Left kidney (tissue), 2 donors: Measurements from ENCODE around the gene CDR2. TPM values are rescaled to one million over a fixed set of nuclear protein-coding genes. Genes with fewer than 3 reads are reported as not detected.
A peak's percentile ranks its signal among the peaks of the same experiment; 100 is the strongest.
"Not testable (repeated sequence)": the region's sequence is repeated elsewhere in the genome, so short reads cannot be mapped to it uniquely, and the experiment has no call there.

Experiments used
- DNase-seq: peaks from one replicate; pipeline ENCODE4 v3.0.0-alpha.2; 2013
- polyA plus RNA-seq: library from polyadenylated mRNA; unstranded; fragments of 120-200 nt; gene quantifications from one replicate; pipeline ENCODE4 v1.2.1, GENCODE V29; 2013; ENCODE audit not compliant: insufficient read length

Gene CDR2
- polyA plus RNA-seq, 1 donor: 33.5 TPM

DNA sequence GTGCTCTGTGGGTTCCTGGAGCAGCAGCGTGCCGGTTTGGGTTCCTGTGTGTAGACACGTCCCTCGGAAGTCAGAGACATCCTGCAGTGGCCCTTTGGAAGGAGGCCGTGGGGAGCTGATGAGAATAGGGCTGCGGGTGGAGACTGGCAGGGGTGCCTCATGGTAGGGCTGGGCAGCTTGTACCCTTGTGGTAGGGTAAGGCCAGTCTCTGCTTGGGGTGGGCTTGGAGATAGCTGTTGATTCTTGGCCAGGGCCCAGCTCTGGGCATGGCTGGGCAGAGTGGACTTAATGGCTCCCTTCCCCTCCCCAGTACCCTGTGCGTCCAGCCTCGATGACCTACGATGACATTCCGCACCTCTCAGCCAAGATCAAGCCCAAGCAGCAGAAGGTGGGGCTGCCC, 66.6 kb downstream of the CDR2 start:
- no peak for DNase-seq

DNA sequence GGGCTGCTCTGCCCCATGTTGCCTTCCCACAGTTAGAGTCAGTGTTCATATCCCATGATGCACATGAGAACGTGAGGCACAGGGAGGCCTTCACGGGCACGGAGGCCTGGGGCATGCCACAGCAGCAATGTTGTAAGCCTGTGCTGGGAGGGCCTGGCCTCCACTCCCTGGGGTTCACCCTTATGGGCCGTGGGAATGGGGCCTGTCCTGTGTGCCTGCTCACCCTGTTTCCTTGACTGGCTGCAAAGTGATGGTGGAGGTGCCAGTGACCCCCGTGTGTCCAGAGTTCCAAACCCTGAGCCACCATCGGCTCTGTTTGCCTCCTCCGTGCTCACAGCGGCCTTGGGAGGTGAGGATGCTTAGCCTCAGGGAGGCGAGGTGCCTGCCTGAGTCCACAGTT, 67.6 kb downstream of the CDR2 start:
- DNase-seq: no peak

DNA sequence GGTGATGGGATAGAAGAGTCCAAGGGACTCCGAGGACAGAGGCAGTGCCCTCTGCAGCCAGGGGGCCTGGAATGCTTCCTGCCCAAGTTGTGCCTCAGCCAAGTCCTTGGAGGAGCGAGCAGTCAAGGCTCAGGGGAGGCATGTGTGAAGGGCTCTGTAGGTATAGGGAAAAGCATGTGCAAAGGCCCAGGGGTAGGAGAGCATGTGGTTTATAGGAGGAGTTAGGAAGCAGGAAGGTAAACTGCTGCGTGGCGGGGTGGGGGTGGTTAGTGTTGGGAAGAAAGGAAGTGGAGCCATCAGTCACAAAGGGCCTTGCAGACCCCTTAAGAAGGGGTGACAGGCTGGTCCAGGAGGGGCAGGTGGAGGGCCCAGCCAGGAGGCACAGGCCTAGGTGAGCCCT, 70.0 kb downstream of the CDR2 start:
- no peak for DNase-seq

DNA sequence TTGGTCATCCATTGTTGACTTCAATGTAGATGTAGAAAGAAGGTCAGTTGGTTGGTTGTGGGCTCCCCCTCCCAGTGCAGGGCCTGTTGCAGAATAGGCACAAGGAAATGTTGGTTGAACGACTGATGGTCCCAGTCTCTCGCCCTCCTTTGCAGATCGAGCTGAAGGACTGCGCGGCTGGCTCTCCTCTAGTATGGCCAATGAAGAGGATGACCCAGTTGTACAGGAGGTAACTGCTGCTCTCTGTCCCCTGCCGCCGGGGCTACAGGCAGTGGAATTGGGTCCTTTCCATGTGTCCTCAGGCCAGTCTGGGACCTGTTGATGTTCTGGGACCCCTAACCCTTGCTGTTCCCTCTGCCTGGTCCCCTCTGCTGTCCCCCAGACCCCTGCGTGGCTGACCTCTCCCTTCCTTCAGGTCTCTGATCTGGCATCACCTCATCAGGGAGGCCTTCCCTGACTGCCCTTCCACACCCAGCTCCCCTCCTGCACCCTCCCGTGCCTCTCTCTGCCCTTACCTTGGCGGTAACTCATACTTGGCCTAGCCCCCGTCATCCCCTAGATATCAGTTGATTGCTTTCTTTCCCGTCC, 71.5 kb downstream of the CDR2 start:
- DNase-seq: no peak

DNA sequence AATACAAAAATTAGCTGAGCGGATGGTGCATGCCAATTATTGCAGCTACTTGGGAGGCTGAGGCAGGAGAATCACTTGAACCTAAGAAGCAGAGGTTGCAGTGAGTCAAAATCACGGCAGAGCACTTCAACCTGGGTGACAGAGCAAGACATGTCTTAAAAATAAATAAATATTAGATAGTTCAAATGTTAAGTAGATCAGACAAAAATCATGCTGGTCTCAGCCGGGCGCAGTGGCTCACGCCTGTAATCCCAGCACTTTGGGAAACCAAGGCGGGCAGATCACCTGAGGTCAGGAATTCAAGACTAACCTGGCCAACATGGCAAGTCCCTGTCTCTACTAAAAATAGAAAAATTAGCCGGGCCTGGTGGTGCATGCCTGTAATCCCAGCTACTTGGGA, 73.0 kb downstream of the CDR2 start:
- DNase-seq: not testable (repeated sequence)

DNA sequence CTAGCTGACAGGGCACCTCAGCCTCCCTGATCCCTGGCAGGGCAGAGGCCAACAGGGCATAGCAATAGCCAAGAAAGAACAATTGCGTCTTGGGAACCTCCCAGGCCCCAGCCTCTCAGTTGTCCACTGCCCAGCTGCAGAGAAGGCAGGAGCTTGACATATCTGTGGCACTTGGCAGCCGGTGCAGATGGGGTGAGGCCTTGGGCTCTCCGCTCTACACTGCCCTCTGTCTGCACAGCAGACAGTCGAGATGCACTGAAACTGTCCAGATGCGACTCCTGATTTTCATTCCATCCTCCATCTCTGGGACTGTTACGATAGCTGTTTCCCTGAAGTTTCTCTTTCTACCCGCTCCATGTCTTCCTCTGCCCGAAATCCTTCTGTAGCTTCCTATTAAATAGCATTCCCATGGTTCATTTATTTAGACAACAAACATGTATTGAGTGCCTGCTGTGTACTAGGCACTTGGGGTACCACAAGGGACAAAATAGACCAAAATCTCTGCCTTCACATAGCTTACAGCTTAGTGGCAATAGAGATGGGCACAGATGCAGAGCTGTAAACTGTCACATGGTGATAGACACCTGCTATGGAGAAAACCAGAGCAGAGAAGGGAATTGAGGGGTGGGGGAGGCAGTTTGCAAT, 73.9 kb downstream of the CDR2 start:
- no peak for DNase-seq

DNA sequence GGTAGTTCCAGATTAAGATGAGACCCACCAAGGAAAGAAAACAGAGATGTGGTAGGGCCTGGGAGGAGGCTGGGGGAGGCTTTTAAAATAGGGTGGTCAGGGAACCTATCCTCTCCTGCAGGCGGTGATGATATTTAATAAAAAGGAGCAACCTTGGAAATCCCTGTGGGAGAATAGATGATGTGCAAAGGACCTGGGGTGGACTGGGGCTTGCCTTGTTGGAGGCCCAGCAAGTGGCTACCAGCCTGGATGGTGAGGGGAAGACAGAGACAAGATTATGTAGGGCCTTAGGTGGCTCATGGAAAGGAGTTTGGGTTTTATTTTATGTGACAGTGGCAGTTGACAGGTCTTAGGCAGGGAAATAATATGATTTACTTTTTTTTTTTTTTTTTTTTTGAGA, 75.4 kb downstream of the CDR2 start:
- DNase-seq: no peak

DNA sequence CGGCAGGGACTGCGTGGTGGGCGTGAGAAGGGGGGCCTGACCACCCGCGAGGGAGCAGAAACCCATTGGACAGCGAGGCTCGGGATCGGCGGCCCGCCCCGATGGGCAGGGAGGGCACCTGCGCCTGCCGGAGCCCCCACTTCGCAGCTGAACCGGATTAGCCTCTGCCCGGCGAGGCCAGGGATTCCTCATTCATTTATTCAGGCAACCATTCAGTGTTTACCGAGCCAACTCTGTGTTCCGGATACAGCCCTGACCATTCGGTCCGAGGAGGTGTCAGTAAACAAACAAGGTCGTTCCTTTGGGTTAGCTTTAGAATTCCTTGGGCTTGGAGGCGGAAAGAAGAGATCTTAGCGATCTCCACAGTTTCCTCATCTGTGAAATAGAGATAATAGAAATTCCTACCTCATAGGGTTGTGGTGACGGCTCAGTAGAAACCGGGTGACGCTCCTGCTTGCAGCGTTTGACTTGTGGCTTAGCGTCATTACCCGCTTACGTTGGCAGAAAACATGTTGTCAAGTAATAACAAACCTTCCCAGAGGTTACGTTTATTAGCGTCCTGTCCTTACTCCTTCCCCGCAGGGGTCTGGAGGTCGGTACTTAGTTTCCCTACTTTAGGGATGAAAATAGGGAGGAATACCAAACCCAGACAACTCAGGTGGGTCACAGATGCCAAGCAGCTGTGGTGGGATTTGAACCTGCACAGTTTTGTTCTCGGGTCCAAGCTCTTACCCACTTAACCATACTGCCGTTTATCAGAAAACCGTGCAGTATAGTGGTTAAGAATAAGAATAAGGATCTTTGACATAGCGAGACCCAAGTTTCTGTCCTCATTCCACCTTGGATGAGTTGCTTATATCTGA, 76.3 kb downstream of the CDR2 start:
- peak; percentile 87 for DNase-seq

DNA sequence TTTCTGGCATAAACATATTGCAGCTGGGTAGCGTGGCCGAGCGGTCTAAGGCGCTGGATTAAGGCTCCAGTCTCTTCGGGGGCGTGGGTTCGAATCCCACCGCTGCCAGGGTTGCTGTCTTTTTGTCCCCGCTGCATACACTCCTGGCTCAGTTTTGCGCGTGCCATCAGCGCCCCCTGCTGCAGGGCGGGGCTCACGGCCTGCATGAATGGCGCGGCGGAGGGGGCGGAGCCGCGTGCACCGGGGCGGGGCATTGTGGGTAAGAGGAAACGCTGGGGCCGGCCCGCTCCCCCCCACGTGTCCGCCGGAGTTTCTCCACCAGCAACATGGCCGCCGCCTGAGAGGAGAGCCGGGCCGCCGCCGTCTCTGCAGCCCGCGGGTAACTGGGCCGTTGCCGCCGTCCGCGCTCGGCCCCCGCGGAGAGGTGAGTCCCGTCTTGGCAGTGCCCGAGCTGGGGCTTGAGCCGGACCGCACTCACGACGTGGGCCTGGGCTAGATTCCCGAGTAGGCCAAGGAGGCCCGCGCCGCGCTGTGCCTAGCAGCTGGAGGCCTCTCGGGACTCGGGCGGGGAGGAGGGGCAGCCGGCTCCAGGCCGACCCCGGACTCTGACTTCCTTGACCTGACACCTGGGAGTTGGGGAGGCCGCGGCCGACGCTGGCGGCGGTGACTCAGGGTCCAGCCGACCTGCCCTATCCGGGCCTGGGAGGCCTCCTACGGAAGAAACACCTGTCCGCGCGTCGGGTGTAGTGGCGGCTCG, 77.1 kb downstream of the CDR2 start, which contains the start of gene POLR3E:
POLR3E (plus strand) TSS at position 296 of the 757 bp plus-strand sequence. CDS start 5,560 bp downstream, outside the sequence.
- peak; percentile 99 for DNase-seq

DNA sequence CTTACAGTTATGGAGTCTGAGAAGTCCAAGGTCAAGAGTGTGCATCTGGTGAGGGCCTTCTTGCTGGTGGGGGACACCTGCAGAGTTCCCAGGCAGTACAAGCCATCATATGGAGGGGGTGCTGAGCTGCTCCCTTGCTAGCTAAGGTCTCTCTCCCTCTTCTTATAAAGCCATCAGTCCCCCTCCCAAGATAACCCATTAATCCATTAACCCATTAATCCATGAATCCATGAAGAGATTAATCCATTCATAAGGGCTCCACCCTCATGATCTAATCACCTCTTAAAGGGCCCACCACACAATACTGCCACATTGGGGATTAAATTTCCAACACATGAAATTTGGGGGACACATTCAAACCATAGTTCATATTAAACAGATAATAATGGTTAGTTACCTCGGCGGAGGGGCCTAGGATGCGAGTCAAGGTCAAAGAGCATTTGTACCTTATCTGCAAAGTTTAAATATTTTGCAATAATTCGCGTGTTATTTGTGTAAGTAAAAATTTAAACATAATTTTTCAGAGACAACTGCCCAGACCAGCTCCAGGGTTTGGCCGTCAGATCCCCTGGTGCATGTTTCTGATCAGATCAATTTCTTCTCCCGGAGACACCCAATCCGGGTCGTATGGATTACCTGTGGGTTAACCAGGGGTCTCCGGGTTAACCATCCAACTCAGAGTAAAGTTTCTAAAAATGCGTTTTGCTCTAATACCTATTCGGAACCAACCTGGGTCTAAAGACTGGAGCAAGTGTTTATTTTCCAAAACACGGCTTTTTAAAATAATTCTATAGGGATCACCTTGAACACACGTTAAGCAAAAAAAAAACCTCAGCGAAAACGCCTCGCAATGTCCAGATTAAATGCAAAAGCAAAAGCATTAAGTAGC, 78.0 kb downstream of the CDR2 start:
- DNase-seq: no peak

Other genes starting within 250 kb of the CDR2 start
- 0.22 TPM for gene SDR42E2, start 212.1 kb downstream of the CDR2 start, polyA plus RNA-seq
- 13.2 TPM for gene EEF2K, start 168.3 kb downstream of the CDR2 start, polyA plus RNA-seq
- gene POLR3E, start 77.2 kb downstream of the CDR2 start, polyA plus RNA-seq: 68.7 TPM
- gene NPIPB5, start 136.3 kb upstream of the CDR2 start, polyA plus RNA-seq: 385 TPM